Measurements from ENCODE around the gene ITPRIP.
A peak's percentile ranks its signal among the peaks of the same experiment; 100 is the strongest.

DNA sequence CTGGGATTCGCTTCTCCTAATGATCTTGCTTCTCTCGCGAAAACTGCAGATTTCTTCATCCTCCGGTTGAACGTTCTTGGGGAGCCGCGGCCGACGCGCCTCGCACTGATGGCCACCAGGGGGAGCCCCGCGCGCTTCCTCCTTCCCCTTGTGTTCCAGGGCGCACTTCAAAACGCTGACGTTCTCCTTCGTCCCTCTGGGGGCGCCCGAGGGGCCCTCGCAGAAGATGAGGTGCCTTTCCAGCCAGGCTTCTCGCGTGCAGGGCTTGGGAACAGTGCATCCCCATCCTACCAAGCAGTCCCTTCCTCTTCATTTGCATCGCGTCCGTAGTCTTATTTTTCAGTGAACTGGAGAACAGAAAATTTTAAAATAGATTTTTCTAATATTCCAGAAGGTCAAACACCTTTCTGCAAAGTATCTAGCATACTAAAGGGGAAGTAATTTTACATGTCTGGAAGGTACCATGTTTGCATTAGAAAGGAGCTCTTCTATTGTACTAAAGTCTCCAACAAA lies 46.8 kb downstream of the ITPRIP start:
- TF ChIP-seq EZH2 (IDR thresholded peaks at IDR 0.05; ENCODE audit: borderline replicate concordance, low read depth, low read length, severe bottlenecking) = no peak
- TF ChIP-seq, protein P1, sequence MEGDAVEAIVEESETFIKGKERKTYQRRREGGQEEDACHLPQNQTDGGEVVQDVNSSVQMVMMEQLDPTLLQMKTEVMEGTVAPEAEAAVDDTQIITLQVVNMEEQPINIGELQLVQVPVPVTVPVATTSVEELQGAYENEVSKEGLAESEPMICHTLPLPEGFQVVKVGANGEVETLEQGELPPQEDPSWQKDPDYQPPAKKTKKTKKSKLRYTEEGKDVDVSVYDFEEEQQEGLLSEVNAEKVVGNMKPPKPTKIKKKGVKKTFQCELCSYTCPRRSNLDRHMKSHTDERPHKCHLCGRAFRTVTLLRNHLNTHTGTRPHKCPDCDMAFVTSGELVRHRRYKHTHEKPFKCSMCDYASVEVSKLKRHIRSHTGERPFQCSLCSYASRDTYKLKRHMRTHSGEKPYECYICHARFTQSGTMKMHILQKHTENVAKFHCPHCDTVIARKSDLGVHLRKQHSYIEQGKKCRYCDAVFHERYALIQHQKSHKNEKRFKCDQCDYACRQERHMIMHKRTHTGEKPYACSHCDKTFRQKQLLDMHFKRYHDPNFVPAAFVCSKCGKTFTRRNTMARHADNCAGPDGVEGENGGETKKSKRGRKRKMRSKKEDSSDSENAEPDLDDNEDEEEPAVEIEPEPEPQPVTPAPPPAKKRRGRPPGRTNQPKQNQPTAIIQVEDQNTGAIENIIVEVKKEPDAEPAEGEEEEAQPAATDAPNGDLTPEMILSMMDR (IDR thresholded peaks at IDR 0.05; ENCODE audit: borderline replicate concordance, extremely low read depth, low read length, poor library complexity, severe bottlenecking) = peak; percentile 99

Measured in DND-41 (cell line).